HG03097 (cell line): ENCODE results near the gene NTM.
"Not testable (repeated sequence)": the region's sequence is repeated elsewhere in the genome, so short reads cannot be mapped to it uniquely, and the experiment has no call there.

ENCODE experiments used
- ATAC-seq: cut with Tn5 transposase; IDR thresholded peaks from one replicate; pipeline ENCODE4 v1.9.1; 2021; ENCODE audit not compliant: unreplicated experiment, low FRiP score

The NTM gene

DNA sequence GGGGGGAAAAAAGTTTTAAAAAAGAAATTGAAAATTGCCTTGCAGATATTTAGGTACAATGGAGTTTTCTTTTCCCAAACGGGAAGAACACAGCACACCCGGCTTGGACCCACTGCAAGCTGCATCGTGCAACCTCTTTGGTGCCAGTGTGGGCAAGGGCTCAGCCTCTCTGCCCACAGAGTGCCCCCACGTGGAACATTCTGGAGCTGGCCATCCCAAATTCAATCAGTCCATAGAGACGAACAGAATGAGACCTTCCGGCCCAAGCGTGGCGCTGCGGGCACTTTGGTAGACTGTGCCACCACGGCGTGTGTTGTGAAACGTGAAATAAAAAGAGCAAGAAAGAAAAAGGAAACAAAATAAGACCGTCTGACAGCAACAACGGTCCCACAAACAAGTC, 964.9 kb downstream of the NTM start:
- no peak for ATAC-seq

DNA sequence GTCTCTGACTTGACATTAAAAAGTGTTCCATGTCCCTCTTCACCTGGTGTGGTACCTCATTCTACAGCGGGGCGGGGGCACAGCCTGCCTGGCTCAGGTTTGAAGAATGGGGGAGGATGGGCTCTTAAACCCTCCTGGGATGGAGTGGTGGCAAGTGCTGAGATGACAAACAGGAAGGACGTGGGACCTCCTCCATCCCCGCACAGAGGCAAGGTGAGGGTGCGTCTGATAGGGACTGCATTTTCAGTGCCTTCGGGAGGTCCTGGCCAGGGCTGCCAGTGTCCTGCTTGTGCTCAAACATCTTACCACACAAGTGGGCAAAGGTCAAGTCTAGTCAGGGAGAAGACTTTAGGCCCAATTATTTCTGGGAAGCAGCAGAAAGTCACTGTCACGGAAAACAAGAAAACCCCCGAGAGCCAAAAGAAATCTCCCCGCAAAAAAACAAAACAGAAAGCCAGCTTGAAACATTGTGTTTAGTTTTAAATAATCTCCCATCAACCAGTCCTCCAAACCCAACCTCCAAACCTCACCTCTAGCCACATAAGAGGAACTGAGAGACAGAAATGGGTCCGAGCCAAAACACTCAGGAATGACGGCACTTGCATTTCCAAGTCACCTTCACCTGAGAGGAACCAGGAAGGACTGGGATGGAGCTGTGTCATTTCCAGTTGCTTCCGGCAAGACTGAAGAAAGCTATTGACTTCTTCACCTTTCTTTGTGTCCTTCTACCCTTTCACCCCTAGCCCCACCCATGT, 966.5 kb downstream of the NTM start:
- ATAC-seq, result no peak

DNA sequence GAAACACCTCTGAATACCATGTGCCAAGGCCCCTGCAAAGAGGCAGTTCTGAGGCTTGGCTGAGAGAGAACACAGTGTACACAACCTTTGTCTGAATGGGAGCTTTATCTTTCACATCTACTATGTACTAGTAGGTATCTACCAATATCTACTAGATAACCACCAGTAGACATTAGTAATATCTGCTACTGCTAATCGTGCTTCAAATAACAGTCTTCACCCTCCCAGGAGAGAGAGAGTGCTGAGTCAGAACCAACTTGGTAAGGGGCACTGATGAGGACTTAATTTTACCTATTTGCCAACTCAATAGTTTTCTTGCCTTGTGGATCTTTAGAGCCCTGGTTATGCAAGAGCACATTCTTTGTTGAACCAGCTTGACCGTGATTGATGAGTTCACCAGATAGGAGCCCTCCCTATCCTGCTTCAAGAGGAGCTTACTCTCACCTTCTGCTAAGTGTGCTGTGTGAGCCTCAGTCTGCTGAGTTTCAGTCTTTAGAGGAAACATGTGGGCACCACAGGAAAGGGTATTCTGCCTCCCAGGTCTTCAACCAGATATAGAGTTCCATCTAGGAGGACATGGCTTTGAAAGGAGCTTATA, 967.5 kb downstream of the NTM start:
- ATAC-seq, result no peak

DNA sequence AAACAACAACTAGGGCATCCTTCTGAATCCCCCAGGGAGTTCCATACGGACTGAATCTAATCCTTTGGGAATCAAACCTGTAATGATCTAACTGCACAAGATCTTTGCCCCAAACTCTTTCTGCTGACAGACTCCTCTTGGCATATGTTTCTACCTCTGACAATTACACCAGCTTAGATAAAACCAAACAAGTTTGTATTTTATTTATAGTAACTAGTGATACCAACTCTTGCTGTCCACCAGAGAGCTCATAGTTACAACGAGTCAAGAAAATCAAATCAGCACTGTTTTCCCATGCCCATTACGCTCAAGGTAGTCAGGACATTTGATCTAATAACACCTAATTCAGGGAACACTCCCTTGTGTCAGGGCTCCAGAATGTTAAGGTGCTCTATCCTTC, 972.0 kb downstream of the NTM start:
- no peak for ATAC-seq

DNA sequence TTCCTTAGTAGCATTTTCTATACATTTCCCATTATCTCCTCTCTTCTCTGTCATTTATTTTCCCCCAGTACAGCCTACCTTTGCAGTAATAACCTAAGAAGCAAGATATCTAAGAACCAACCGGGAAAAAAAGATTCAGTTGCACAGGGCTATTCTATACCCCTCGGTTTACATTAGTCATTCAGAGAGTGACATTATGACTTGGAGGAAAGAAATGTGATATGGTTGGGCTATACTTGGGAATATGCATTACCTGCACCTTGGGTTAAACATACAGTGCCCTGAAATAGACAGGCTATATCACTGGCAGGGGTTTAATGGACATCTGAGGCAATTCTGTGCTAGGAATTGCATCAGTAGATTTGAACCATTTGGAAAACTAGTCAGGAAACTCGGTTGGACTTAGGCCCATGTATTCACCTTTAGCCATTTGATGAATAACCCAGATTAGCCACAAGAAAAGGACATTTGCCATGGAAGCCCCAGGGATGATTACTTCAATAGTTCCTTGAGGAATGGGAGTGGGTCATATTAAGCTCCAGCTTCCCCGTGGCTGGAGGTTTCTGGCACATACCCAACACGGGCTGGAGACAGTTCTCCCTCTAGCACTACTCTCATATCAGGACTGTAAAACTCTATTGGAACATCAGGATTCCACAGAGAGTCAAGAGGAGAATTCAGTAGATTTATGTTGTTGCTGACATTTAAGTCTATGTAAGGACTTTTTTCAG, 973.2 kb downstream of the NTM start:
- no peak for ATAC-seq

DNA sequence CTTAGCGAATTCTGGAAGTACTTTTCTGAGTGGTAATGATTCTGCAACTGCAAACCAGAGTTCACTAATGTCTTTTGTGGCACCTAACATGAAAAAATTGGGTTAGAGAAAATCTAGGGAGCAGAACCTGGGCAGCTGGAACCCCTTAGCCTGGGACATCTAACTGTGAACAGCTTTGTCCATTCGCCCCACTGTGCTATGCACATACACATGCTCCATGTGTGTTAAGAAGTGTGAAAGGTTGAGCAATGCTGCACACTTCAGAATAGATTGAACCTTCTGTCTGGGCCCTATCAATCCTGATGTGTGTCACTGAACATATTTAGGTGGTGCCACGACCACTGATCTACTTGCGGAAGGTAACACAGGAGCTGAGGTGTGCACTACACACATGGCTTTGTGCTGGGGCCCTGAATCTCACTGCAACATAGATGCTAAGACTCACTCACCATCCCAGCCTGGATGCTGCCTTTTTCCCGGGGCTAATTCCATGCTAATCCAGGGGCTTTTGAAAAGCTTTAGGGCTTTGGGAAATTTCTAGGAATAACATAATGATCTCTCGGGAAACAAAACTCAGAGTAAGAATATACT, 976.2 kb downstream of the NTM start:
- no peak for ATAC-seq

DNA sequence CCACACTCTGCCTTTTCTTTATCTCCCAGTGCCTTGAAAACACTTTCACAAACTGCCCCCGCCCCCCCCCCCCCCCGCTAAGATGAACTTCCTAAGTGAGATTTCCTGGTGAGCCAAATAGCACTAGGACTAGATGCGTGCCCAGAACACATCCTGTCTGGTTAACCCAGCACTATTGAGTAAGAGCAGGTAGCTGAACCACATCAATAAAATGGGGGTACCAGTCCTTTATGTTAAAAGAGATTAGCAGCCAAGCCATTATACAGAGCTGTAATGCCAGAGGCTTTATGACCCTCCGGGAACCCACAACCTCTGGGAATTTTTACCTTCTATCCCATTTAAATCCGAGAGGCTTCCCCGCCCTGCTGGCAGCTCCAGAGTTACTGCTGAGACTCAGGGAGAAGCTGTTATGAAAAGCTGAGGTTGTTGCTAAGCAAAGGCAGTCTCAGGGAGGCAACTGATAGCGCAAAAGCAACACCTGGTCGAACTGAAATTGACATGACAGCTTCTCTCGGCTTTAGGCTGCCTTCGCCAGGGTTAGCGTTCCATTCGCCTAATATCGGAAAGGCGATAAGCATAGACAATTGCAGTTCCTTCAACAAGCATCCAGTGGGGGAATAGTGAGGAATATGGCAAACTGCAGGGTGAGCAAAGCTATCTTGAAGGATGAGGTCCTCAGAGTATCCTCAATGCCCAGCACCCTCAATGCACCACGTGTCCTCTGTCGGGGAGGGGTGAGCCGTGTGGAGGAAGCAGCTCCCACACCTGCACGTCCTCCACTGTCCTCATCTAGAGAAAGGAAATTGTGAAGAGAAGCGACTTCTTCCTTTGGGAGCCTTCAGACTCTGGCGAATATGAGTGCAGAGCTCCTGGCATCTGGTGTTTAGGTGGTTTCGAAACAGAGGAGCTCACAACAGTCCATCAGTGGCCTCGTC, 977.0 kb downstream of the NTM start:
- ATAC-seq, result no peak

DNA sequence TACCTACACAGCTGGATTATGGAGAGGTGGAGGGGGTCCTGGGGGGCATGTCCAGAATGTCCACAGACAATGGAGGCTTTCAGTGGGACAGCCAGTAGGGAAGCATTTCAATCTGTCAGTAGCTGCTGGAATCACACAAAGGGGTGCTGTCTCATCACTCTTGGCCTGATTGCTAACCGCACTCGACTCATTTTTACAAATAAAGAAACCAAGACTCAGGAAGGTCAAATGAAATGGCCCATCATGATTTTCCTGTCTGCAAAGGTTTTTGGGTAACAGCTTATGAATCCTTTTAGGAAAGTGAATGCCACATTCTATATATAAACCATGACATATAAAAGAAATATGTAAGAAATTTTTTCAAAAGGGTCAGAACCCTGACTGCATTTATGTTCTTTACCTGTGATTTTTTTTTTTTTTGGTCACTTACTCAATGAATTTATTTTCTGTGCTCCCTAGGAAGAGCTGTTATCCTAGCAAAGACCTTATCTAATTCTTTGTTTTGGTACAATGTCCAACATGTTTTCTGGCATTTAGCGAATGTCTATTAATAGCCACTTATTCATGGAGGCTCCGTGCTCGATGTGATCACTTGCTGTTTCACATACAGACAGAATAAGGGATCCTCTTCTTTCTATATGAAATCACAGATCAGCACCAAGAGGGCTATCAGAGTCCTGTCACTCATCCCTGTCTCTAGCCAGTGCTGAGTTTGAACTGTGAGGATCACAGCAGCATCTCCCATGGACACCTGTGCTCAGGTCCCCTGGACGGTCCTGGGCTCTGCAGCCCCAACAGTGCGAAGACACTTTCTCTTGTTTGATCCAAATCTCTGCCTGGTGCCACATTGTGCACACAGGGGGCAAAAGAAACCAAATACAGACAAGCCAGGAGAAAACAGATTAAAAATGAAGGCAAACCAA, 979.7 kb downstream of the NTM start:
- ATAC-seq, result no peak

DNA sequence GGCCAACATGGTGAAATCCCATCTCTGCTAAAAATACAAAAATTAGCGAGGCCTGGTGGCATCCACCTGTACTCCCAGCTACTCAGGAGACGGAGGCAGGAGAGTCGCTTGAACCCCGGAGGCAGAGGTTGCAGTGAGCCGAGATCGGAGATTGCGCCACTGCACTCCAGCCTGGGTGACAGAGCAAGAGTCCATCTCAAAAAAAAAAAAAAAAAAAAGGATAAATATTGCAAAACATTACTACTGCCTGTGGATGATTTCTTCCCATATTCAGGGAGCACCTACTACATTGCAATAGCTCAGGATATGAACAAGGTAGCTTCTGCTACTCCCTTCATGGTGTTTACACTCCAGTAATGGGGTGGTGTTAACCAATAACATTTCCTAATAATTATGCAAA, 980.6 kb downstream of the NTM start:
- no peak for ATAC-seq

DNA sequence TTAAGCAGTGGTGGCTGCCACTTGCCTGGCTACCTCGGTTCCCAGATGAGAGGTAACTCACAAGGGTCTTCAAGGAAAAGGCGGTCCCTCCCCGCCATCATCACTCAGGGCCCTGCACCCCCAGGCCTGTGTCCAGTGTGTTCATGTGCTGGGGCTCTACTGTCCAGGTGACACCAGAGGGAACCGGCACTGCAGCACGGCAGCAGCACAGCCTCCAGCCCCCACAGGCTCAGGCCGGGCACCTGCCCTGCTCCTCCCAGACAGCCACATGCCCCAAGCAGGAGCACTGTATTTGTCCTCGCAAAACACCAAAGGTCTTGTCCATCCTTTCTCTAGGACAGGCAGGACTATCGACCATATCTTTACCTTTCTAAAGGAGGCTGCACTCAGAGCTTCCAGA, 982.1 kb downstream of the NTM start:
- no peak for ATAC-seq

DNA sequence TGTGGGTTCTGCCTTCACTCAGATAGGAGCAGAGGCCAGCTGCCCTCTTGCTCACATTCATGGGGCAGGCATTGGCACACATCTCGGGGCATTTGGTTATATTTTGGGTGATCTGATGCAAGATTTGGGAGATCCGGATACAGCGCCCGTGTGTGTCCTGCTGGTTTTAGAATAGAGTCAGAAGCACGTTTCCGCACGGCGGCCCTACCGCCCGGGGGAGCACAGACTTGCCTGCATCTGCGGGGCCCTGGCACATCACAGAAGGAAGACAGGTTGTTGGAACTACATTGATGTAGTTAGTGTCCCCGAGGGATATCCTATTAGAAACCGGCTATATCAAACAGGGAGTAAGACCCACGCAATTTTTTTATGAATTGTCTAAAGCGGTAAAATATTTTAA, 982.8 kb downstream of the NTM start:
- no peak for ATAC-seq

DNA sequence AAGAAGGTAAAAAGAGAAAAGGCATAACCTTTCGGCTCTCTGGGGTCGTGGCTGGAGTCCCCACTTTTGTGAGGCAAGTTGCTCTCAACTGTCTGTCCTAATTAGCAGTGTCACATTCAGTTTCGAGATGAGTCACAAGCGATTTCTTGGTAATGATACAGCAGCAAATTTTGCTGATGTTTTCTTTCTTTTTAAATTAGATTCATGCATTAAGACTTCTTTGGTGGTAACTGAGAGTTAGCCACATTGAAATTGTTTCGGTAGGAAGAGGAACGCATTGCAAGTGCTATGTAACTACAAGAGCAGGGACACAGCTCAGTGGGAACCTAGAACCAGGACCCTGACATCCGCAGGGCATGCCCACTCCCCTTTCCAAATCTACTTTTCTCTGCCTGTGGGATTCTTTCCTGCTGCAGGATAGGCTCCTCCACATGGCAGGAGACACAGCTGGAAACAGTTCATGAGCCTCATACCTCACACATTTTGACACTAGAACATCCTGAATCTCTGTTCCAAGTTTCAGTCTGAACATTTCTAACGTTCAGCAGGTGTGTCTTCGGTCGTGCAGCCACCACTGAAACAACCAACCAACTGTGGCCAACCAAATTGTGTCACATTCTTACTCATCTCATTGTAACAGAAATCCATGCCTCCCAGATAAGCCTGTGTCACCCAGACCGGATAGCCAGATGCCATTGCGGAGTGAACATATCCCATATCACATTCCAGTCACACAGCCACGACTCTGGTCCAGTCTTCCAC, 987.6 kb downstream of the NTM start:
- peak; percentile 58 for ATAC-seq

DNA sequence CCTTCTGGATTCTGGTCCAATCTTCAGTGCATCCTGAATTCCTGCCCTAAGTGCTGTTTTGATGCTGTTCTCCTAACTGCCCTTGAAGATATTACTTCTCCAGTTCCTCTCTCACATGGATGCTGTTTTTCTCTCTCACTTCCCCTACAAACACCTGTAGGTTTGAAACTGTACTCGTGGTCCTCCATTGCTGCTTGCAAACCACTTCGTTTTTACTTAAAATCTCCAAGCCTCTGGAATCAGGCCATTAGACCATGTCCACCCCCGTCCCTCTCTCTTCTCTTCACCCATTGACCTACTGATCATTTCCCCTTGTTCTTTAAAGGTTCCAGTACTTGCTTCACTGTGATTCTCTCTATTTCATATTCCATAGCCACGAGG, 988.1 kb downstream of the NTM start:
- peak; percentile 18 for ATAC-seq

DNA sequence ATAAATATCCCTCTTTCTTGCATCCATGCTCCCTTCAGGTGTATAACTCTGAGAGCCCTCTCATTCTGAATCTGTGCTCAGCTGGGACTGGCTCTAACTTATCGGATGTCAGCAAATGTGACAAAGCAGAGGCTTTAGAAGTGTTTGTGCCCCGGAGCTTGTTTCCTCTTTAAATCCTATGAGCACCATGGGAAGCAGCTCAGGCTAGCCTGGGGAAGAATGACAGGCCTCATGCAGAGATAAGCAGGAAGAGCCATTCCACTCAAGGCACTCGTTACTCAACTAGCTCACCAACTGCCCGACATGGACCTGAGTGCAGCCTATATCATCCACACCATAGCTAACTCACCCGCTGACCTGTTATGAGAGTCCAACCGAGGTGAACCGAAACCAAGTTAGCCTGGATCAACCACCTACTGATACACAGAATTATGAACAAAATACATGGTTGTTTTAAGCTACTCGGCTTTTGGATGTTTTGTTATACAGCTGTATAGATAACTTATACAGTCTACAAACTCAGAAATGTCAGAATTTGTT, 990.7 kb downstream of the NTM start:
- ATAC-seq, result no peak

DNA sequence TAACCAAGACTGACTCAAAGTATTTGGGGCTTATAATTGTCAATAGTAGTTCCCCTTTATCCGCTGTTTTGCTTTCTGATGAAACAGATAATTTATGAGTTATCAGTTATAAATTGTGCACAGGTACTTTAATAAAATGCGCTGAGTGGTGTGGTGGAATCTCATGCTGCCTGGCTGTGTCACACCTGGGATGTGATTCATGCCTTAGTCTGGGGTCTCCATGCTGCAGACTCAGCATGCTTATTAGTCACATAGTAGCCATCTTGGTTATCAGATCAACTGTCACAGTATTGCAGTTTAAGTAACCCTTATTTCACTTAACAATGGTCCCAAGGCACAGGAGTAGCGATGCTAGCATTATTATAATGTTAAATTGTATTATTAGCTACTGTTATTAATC, 995.2 kb downstream of the NTM start:
- ATAC-seq, result no peak

DNA sequence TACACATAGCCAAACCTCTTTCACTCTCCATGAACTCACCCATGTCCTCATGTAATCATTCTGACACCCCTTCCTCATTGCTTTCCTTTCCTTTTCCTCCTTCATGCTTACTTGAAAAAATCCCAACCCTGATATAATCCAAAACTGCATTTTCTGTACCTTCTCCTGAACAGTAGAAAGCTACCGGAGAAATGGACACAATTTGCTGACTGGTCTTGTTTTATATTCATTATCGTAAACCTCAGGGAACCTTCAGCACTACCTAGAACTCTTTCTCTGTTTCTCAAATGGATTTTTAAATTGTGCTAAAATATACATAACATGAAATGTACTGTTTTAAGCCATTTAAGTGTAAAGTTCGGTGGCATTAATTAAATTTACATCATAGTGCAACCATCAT, 996.9 kb downstream of the NTM start:
- ATAC-seq, result no peak

DNA sequence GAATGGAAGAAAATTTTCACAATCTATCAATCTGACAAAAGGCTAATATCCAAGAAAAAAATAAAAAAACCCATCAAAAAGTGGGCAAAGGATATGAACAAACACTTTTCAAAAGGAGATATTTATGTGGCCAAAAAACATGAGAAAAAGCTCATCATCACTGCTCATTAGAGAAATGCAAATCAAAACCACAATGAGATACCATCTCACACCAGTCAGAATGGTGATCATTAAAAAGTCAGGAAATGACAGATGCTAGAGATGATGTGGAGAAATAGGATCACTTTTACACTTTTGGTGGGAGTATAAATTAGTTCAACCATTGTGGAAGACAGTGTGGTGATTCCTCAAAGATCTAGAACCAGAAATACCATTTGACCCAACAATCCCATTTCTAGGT, 999.7 kb downstream of the NTM start:
- not testable (repeated sequence) for ATAC-seq

DNA sequence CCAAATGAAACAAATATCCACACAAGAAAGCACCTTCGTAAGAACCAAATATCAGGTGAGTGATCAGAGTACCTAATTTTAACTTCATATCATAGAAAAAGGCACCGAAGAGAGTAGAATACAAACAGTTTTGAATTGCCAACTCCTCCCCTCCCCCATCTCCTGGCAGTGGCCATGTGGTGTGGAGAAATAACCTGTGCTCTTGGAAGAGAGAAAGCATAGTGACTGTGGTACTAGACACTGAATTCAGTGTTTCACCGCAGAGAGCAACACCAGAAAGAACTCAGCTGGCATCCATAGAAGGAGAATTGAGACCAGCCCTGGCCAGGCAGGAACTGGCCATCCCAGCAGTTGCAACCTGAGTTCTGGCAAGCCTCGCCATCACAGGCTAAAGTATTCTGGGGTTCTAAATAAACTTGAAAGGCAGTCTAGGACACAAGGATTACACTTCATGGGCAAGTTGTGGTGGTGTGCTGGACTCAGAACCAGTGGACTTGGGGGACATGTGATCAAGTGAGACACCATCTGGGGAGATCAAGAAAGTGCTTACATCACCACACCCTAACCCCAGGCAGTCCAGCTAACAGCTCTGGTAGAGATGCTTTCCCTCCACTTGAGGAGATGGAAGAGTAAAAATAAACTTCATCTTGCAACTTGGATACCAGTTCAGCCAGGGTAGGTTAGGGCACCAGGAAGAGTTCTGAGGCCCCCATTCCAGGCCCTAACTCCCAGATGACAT, 1003.2 kb downstream of the NTM start:
- ATAC-seq, result no peak
